GM19467 (cell line): ENCODE results near the gene JCAD.

Source experiments
- ATAC-seq: cut with Tn5 transposase; IDR thresholded peaks from one replicate; pipeline ENCODE4 v1.9.1; 2021; ENCODE audit warnings: mild to moderate bottlenecking, moderate library complexity; ENCODE audit not compliant: unreplicated experiment

Gene JCAD

GRCh38 chr10:30073045-30073766 is 13.8 kb upstream of the JCAD start:
- no peak for ATAC-seq

- no peak for ATAC-seq
Measured at GRCh38 chr10:30072068-30072467, 12.7 kb upstream of the JCAD start.

GRCh38 chr10:30070001-30070685 is 10.8 kb upstream of the JCAD start:
- ATAC-seq: no peak

- ATAC-seq: no peak
Measured at GRCh38 chr10:30068492-30069223, 9.3 kb upstream of the JCAD start.

- no peak for ATAC-seq
Measured at GRCh38 chr10:30063099-30063498, 3.7 kb upstream of the JCAD start.

- no peak for ATAC-seq
Measured at GRCh38 chr10:30062582-30062981, 3.2 kb upstream of the JCAD start.

- no peak for ATAC-seq
Measured at GRCh38 chr10:30062090-30062489, 2.7 kb upstream of the JCAD start.

GRCh38 chr10:30058570-30059132 is 735 bp downstream of the JCAD start:
- no peak for ATAC-seq

- no peak for ATAC-seq
Measured at GRCh38 chr10:30057894-30058556, 1.4 kb downstream of the JCAD start.

- no peak for ATAC-seq
Measured at GRCh38 chr10:30057421-30057841, 2.0 kb downstream of the JCAD start.

- no peak for ATAC-seq
Measured at GRCh38 chr10:30056767-30057355, 2.5 kb downstream of the JCAD start.

- ATAC-seq: no peak
Measured at GRCh38 chr10:30056281-30056680, 3.1 kb downstream of the JCAD start.

- ATAC-seq: no peak
Measured at GRCh38 chr10:30055226-30055662, 4.1 kb downstream of the JCAD start.

GRCh38 chr10:30052062-30052461 is 7.3 kb downstream of the JCAD start:
- ATAC-seq: no peak

GRCh38 chr10:30051220-30051619 is 8.2 kb downstream of the JCAD start:
- ATAC-seq: no peak

GRCh38 chr10:30050411-30050810 is 9.0 kb downstream of the JCAD start:
- ATAC-seq: no peak

GRCh38 chr10:30048768-30049517 is 10.4 kb downstream of the JCAD start:
- no peak for ATAC-seq

GRCh38 chr10:30047924-30048531 is 11.4 kb downstream of the JCAD start:
- ATAC-seq: no peak

- ATAC-seq: no peak
Measured at GRCh38 chr10:30047430-30047829, 12.0 kb downstream of the JCAD start.
